GM12892 (cell line): ENCODE results near the gene BRF1.

Experiments
- POLR2A ChIP-seq: IDR thresholded peaks from 2 replicates; pipeline ENCODE4 v1.6.1; 2011; ENCODE audit warnings: low read depth, low read length, control low read depth
- POLR2AphosphoS5 ChIP-seq: IDR thresholded peaks from 2 replicates; pipeline ENCODE4 v1.6.1; 2011; ENCODE audit warnings: low read depth, low read length, control low read depth
- TAF1 ChIP-seq: IDR thresholded peaks from 2 replicates; pipeline ENCODE4 v1.6.1; 2011; ENCODE audit warnings: low read depth, mild to moderate bottlenecking, control low read depth, low read length, borderline replicate concordance

DNA sequence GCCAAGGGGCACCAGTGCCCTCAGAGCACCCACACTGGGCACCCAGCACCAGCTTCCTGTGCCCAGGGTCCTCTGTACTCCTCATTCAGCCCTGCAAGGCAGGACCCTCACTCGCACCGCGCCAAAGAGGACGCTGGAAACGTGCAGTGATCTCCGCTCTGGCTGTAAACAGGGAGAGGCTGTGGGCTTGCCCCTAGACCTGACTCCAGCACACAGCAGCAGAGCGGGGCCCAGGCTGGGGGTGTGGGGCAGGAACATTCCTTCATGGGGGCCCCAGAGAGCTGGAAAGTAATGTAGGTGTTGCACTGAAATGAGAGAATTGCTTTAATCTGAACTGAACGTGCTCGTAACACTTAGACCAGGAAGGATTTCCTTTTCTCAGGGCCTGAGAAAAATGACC is 5.0 kb upstream of the BRF1 start:
- TF ChIP-seq POLR2AphosphoS5 (no peak), POLR2A (no peak), TAF1 (no peak)
